T-cell (primary cell): Measurements from ENCODE around the gene CUL2. TPM values are rescaled to one million over a fixed set of nuclear protein-coding genes. Genes with fewer than 3 reads are reported as not detected.

Source experiments
- ATAC-seq, 4 experiments: fragments of 200-7000 bp in 3 of 4; fragments of 150-1000 bp in 1 of 4; cut with Tn5 transposase; replicated peaks in 1 of 4; 1 replicate in 3 of 4; 2 replicates in 1 of 4; pipeline ENCODE4 v1.10.0; 2021; ENCODE audit warnings: moderate library complexity in 3 of 4, mild to moderate bottlenecking in 2 of 4, moderate number of reproducible peaks in 1 of 4
- CTCF ChIA-PET, 2 donors: fragments of 300-600 bp; sonication (Branson Sonifier 250); formaldehyde crosslinking; loops; one replicate each; lab custom pipeline; 2022; ENCODE audit warnings: antibody characterized with exemption in 2 of 2; lab: Charles Lee
- POLR2A ChIA-PET, 2 donors: fragments of 300-600 bp; sonication (Branson Sonifier 250); formaldehyde crosslinking; loops; one replicate each; lab custom pipeline; 2022; ENCODE audit warnings: antibody characterized with exemption in 2 of 2; lab: Charles Lee
- DNase-seq, 35 experiments: peaks; one replicate each; pipeline versions ENCODE4 v3.0.0 to v3.0.0-alpha.2; 2013 to 2023
- H3K27ac ChIP-seq: one replicate; pipeline ENCODE4 v1.5.1; 2013; ENCODE audit warnings: low read length
- H3K27me3 ChIP-seq, 2 experiments: replicated peaks in 1 of 2; 1 replicate in 1 of 2; 2 replicates in 1 of 2; pipeline versions ENCODE4 v1.6.1 to v1.7.0; 2013; ENCODE audit warnings: low read length in 1 of 2, mixed read lengths in 1 of 2; ENCODE audit not compliant: control insufficient read depth in 2 of 2, insufficient read depth in 2 of 2; ENCODE audit errors: extremely low read depth in 1 of 2
- H3K36me3 ChIP-seq, 2 donors: 1 replicate in 1 of 2; 2 replicates in 1 of 2; pipeline versions ENCODE4 v1.6.1 to v1.7.0; 2013; ENCODE audit warnings: low read length in 1 of 2; ENCODE audit not compliant: control insufficient read depth in 2 of 2, insufficient read depth in 1 of 2; ENCODE audit errors: extremely low read depth in 1 of 2
- H3K4me1 ChIP-seq, 2 experiments: 1 replicate in 1 of 2; 2 replicates in 1 of 2; pipeline versions ENCODE4 v1.6.1 to v1.7.0; 2013; ENCODE audit warnings: low read length in 2 of 2, mixed read lengths in 1 of 2; ENCODE audit not compliant: insufficient read depth in 2 of 2, control insufficient read depth in 1 of 2; ENCODE audit errors: extremely low read depth in 1 of 2
- H3K4me3 ChIP-seq, 2 donors: 1 replicate in 1 of 2; 2 replicates in 1 of 2; pipeline versions ENCODE4 v1.5.1 to v1.7.0; 2013; ENCODE audit warnings: mild to moderate bottlenecking in 2 of 2, low read length in 1 of 2, moderate library complexity in 1 of 2; ENCODE audit not compliant: control insufficient read depth in 1 of 2; ENCODE audit errors: extremely low read depth in 1 of 2
- H3K9me3 ChIP-seq: 2 replicates; pipeline ENCODE4 v1.7.0; 2013
- H3K27ac Mint-ChIP-seq, 2 donors: one replicate each; pipeline ENCODE4 v1.8.0; 2020 to 2021; ENCODE audit warnings: mild to moderate bottlenecking in 2 of 2, mixed read lengths in 2 of 2
- H3K27me3 Mint-ChIP-seq, 2 donors: one replicate each; pipeline ENCODE4 v1.8.0; 2021 to 2022; ENCODE audit warnings: mixed read lengths in 2 of 2
- H3K36me3 Mint-ChIP-seq: one replicate; pipeline ENCODE4 v1.8.0; 2021; ENCODE audit warnings: mixed read lengths
- H3K4me1 Mint-ChIP-seq, 3 donors: one replicate each; pipeline ENCODE4 v1.8.0; 2020 to 2022; ENCODE audit warnings: mixed read lengths in 3 of 3, mild to moderate bottlenecking in 1 of 3
- H3K4me3 Mint-ChIP-seq, 3 donors: one replicate each; pipeline ENCODE4 v1.8.0; 2020 to 2022; ENCODE audit warnings: mild to moderate bottlenecking in 3 of 3, mixed read lengths in 3 of 3, moderate library complexity in 3 of 3
- H3K9me3 Mint-ChIP-seq, 3 donors: one replicate each; pipeline ENCODE4 v1.8.0; 2020 to 2022; ENCODE audit warnings: mixed read lengths in 3 of 3
- WGBS: methylation state at CpG from one replicate; pipeline ENCODE4 v1.1.5; 2013; ENCODE audit warnings: missing lambda C conversion rate; ENCODE audit not compliant: insufficient coverage; 5-methylcytosine and 5-hydroxymethylcytosine counted together
- total RNA-seq, 35 experiments: library from RNA in 6 of 35; stranded (reverse) in 6 of 35; fragments of 120-200 nt in 1 of 35; gene quantifications; one replicate each; pipeline versions ENCODE4 v1.2.1 to v1.2.4 and lab custom pipeline; 2013 to 2026

CUL2 gene
- total RNA-seq, 5 donors from 2014 or later (not counting 1 experiment from before 2014, with no cell fraction given) = 29.5 to 35.6 (median 31.2) TPM

DNA sequence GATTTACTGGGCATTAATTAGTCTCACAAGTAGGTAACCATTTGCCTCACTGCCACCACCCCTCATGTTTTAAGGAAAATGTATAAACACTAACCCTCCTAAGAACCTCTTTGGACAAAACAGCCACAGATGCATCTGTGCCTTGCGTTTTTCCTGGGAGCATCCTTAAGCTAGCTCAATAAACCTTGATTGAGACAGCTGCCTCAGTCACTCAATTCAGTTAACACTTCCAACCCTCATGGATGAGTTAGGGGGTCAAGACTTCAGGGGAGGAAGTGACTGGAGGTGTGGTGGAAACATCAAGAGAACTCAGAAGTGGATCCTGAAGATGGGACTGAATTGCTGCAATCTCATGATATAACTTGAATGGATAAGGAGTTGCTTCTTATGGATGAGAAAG is 31.5 kb downstream of the CUL2 start:
- WGBS = no CpG with 5 or more reads among the region's 1 CpG
- Histone ChIP-seq H3K9me3 (no peaks in the 10 kb centered on the region), H3K36me3 (peaks cover 0 to 55% of the 10 kb centered on the region in 2 donors), H3K27ac (no peak overlapping the region), H3K4me1 (no peaks in the 10 kb centered on the region), H3K27me3 (no peaks in the 10 kb centered on the region), H3K4me3 (no peak overlapping the region)
- no peak for DNase-seq
- ATAC-seq = no peak
- Mint-ChIP-seq H3K4me3 (no peak overlapping the region), H3K27me3 (no peaks in the 10 kb centered on the region), H3K9me3 (no peaks in the 10 kb centered on the region), H3K27ac (no peak overlapping the region), H3K4me1 (peaks cover 12 to 16% (median 12%) of the 10 kb centered on the region in 3 donors), H3K36me3 (peaks cover 58% of the 10 kb centered on the region)
- POLR2A ChIA-PET = no interaction called here
- CTCF ChIA-PET = no interaction called here

DNA sequence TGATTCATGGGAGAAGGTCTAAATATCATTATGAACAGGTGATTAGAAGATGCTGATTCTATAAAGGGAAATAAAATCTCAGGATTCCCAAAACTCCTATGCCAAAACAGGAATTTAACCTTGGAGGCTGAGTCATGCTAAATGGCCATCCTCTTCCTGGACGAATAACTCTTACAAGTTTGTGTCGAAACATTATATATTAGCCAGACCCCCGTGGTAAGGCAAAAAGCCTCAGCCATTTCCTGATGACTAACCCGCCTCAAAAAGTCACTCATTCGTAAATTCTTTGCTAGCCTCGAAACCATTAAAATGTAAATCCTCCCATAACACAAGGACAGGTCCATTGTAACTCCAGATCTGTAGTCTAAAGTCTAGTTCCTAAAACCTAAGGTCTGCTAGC is 32.0 kb downstream of the CUL2 start:
- no peak for DNase-seq
- ATAC-seq = no peak
- Histone ChIP-seq H3K4me3 (no peak overlapping the region), H3K27me3 (no peaks in the 10 kb centered on the region), H3K36me3 (peaks cover 0 to 51% of the 10 kb centered on the region in 2 donors), H3K4me1 (no peaks in the 10 kb centered on the region), H3K27ac (no peak overlapping the region), H3K9me3 (no peaks in the 10 kb centered on the region)
- peaks cover 12 to 16% (median 12%) of the 10 kb centered on the region in 3 donors for H3K4me1 Mint-ChIP-seq
- H3K36me3 Mint-ChIP-seq = peaks cover 61% of the 10 kb centered on the region
- 64% methylated on average over 5 of the region's 6 CpGs for WGBS
- ChIA-PET POLR2A (no interaction called here), CTCF (no interaction called here)
- no peaks in the 10 kb centered on the region for H3K9me3 Mint-ChIP-seq
- no peaks in the 10 kb centered on the region for H3K27me3 Mint-ChIP-seq
- H3K4me3 Mint-ChIP-seq = no peak overlapping the region
- H3K27ac Mint-ChIP-seq = peak overlapping the region in 1 of 2 donors; percentile 55

DNA sequence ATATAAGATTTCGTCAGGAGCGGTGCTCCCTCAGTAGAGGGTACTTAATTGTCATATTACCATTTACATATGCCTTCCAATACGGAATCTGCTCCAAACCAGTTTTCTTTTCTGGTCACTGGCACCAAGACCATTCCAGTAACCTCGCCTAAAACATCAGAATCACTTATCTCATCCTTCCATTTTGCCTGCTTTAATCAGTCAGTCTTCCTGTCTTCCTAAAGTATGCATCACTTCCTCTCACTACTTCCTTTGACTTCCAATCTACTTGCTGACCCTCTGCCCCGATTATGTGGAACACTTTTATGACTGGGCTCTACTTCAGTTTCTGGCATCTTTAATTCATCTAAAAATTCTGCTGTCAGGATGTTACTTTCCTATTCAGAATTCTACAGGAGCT is 33.5 kb downstream of the CUL2 start:
- Histone ChIP-seq H3K27me3 (no peaks in the 10 kb centered on the region), H3K4me3 (no peak overlapping the region), H3K4me1 (no peaks in the 10 kb centered on the region), H3K27ac (no peak overlapping the region), H3K9me3 (no peaks in the 10 kb centered on the region), H3K36me3 (peaks cover 0 to 52% of the 10 kb centered on the region in 2 donors)
- Mint-ChIP-seq H3K4me1 (peaks cover 9 to 16% (median 12%) of the 10 kb centered on the region in 3 donors), H3K36me3 (peaks cover 67% of the 10 kb centered on the region), H3K27me3 (no peaks in the 10 kb centered on the region), H3K4me3 (no peak overlapping the region), H3K9me3 (no peaks in the 10 kb centered on the region), H3K27ac (peak overlapping the region in 1 of 2 donors; percentile 13)
- WGBS = 91% methylated on average over 5 of the region's 5 CpGs
- ChIA-PET CTCF (no interaction called here), POLR2A (no interaction called here)
- DNase-seq (no peak), ATAC-seq (no peak)

DNA sequence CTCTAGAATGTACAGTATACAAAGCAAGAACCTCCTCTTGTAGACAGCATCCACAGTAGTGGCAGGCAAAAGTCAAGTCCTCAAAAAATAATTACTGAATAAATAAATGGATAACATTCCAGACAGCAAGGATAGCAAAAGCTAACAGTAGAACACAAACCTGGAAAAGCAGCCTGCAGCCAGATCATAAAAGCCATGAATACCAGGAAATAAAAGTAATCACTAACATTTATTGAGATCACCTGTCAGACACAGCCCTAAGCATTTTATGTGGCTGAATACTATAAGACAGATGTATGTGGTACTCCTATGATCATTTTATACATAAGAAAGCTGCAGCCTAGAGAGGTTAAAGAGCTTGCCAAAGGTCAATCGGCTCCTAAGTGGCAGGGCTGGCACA is 34.0 kb downstream of the CUL2 start:
- ChIA-PET POLR2A (interaction anchor here in 1 of 2 donors (0.5 kb wide), 1 partner anchor 11 kb away, joined by 4 read pairs; no protein-coding TSS in a partner anchor), CTCF (no interaction called here)
- peaks cover 9 to 16% (median 12%) of the 10 kb centered on the region in 3 donors for H3K4me1 Mint-ChIP-seq
- DNase-seq = no peak
- no peak overlapping the region for H3K4me3 Mint-ChIP-seq
- no peaks in the 10 kb centered on the region for H3K4me1 ChIP-seq
- peak overlapping the region in 1 of 2 donors; percentile 25 for H3K27ac Mint-ChIP-seq
- no peaks in the 10 kb centered on the region for H3K27me3 Mint-ChIP-seq
- no CpG with 5 or more reads among the region's 1 CpG for WGBS
- H3K9me3 Mint-ChIP-seq = no peaks in the 10 kb centered on the region
- H3K27ac ChIP-seq = no peak overlapping the region
- H3K9me3 ChIP-seq = no peaks in the 10 kb centered on the region
- no peaks in the 10 kb centered on the region for H3K27me3 ChIP-seq
- peaks cover 66% of the 10 kb centered on the region for H3K36me3 Mint-ChIP-seq
- no peak for ATAC-seq
- peaks cover 0 to 51% of the 10 kb centered on the region in 2 donors for H3K36me3 ChIP-seq
- no peak overlapping the region for H3K4me3 ChIP-seq

DNA sequence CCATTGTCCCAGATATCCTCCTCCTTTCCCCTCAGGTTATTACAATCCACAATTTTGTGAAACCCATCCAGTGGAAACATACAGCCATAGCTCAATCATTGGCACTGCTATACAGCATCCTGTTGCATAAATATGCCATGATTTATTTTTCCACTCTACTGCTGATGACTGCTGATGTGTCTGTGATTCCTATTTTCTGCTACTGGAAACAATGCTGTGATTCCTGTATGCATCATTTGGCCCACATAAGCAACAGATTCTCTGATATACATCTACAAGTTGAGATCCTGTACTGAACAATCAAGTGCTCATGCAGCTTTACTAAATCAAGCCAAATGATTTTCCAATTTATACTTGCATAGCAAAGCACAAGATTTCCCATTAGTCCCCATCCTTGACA is 39.6 kb downstream of the CUL2 start:
- Mint-ChIP-seq H3K4me3 (no peak overlapping the region), H3K4me1 (peaks cover 9 to 15% (median 10%) of the 10 kb centered on the region in 3 donors), H3K27ac (no peak overlapping the region), H3K27me3 (no peaks in the 10 kb centered on the region), H3K9me3 (no peaks in the 10 kb centered on the region), H3K36me3 (peaks cover 69% of the 10 kb centered on the region)
- Histone ChIP-seq H3K4me1 (no peaks in the 10 kb centered on the region), H3K27ac (no peak overlapping the region), H3K27me3 (no peaks in the 10 kb centered on the region), H3K36me3 (peaks cover 6 to 49% of the 10 kb centered on the region in 2 donors), H3K4me3 (no peak overlapping the region), H3K9me3 (no peaks in the 10 kb centered on the region)
- POLR2A ChIA-PET = no interaction called here
- no peak for ATAC-seq
- no peak for DNase-seq
- CTCF ChIA-PET = no interaction called here

DNA sequence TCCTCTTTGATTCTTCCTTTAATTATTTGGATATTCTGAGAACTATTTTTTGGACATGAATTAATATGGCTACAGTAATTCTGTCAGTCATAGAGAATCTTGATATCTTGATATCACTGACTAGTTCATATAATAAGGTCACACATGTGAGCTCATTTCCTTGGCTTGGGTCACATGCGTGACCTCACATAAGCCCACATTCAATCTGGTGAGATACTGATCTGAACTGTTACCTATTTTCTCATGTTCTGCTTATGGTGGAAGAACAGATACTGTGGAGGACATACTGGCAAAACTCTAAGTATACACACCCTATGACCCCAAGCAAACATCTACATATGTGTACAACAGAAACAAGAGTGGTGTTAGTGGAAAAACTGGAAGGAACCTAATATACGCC is 44.1 kb downstream of the CUL2 start:
- Histone ChIP-seq H3K27me3 (no peaks in the 10 kb centered on the region), H3K9me3 (no peaks in the 10 kb centered on the region), H3K4me3 (no peak overlapping the region), H3K4me1 (no peaks in the 10 kb centered on the region), H3K27ac (no peak overlapping the region), H3K36me3 (peaks cover 8 to 61% of the 10 kb centered on the region in 2 donors)
- DNase-seq = no peak
- no peak overlapping the region for H3K4me3 Mint-ChIP-seq
- no peaks in the 10 kb centered on the region for H3K27me3 Mint-ChIP-seq
- no CpG with 5 or more reads among the region's 2 CpGs for WGBS
- H3K9me3 Mint-ChIP-seq = no peaks in the 10 kb centered on the region
- ChIA-PET CTCF (no interaction called here), POLR2A (interaction anchor here (0.5 to 0.6 kb wide), 3 partner anchors 20 to 32 kb away, joined by 3 to 5 read pairs (median 3); no protein-coding TSS in a partner anchor)
- no peak overlapping the region for H3K27ac Mint-ChIP-seq
- ATAC-seq = no peak
- H3K4me1 Mint-ChIP-seq = peaks cover 8 to 12% (median 9%) of the 10 kb centered on the region in 3 donors
- peaks cover 72% of the 10 kb centered on the region for H3K36me3 Mint-ChIP-seq
